Upper lobe of left lung (tissue), 4 donors: Measurements from ENCODE around the gene S1PR3.

Experiments used
- CTCF ChIP-seq, 6 experiments: fragments of 450-650 bp in 4 of 6; fragments of 200-600 bp in 2 of 6; sonication (generic) in 2 of 6; IDR thresholded peaks; one replicate each; pipeline ENCODE4 v1.5.1; 2016 to 2019; ENCODE audit warnings: antibody characterized with exemption in 6 of 6
- EP300 ChIP-seq, 4 donors: sonication (generic); formaldehyde crosslinking; IDR thresholded peaks; one replicate each; pipeline ENCODE4 v1.5.1; 2017; ENCODE audit warnings: antibody characterized with exemption in 4 of 4, control low read depth in 2 of 4
- POLR2A ChIP-seq, 4 donors: fragments of 450-650 bp; IDR thresholded peaks; one replicate each; pipeline ENCODE4 v1.5.1; 2016 to 2017; ENCODE audit warnings: antibody characterized with exemption in 4 of 4, mild to moderate bottlenecking in 2 of 4
- POLR2AphosphoS5 ChIP-seq, 2 donors: sonication (generic); formaldehyde crosslinking; IDR thresholded peaks; one replicate each; pipeline ENCODE4 v1.5.1; 2017; ENCODE audit warnings: antibody characterized with exemption in 2 of 2

- TF ChIP-seq CTCF (IDR thresholded peaks at IDR 0.05) (no peak), POLR2AphosphoS5 (IDR thresholded peaks at IDR 0.05) (no peak), POLR2A (IDR thresholded peaks at IDR 0.05) (no peak), EP300 (IDR thresholded peaks at IDR 0.05) (no peak)
These were observed 16.9 kb downstream of the S1PR3 start for GRCh38 chr9:89008055-89008743.
